Activated T-helper 1 cell treated with anti-CD3 and anti-CD28 coated beads, Interleukin-12 subunit alpha, Interleukin-12 subunit beta, Interleukin-2, Interleukin-4 antibody, amounts not matched to agents 30 ng/mL and 10 ng/mL and 1 ng/mL, durations not matched to agents 14 hours and 24 hours and 36 hours (primary cell): Measurements from ENCODE around the gene GAS2. TPM values are rescaled to one million over a fixed set of nuclear protein-coding genes. Genes with fewer than 3 reads are reported as not detected.
A peak's percentile ranks its signal among the peaks of the same experiment; 100 is the strongest.

Experiments used
- DNase-seq: peaks from one replicate; pipeline ENCODE4 v3.0.0; 2021; ENCODE audit warnings: low spot score
- H3K27ac Mint-ChIP-seq: one replicate; pipeline ENCODE4 v1.8.0; 2021; ENCODE audit warnings: mild to moderate bottlenecking, mixed read lengths
- H3K27me3 Mint-ChIP-seq: one replicate; pipeline ENCODE4 v1.8.0; 2022; ENCODE audit warnings: mild to moderate bottlenecking, moderate library complexity, mixed read lengths; ENCODE audit not compliant: insufficient read depth
- H3K36me3 Mint-ChIP-seq: one replicate; pipeline ENCODE4 v1.8.0; 2021; ENCODE audit warnings: low read depth, mixed read lengths
- H3K4me1 Mint-ChIP-seq: one replicate; pipeline ENCODE4 v1.8.0; 2021; ENCODE audit warnings: low read depth, mixed read lengths
- H3K4me3 Mint-ChIP-seq: one replicate; pipeline ENCODE4 v1.8.0; 2021; ENCODE audit warnings: mild to moderate bottlenecking, moderate library complexity, mixed read lengths
- H3K9me3 Mint-ChIP-seq: one replicate; pipeline ENCODE4 v1.8.0; 2021; ENCODE audit warnings: mixed read lengths
- intact Hi-C: fragments of 100-400 bp; cut with micrococcal nuclease; formaldehyde crosslinking; loops from one replicate; pipeline ENCODE4 v1.15.1; 2024
- total RNA-seq: library from RNA; stranded (reverse); gene quantifications from 2 replicates; pipeline ENCODE4 v1.2.3, GENCODE V29; 2022

The GAS2 gene
- total RNA-seq, 1 donor from 2014 or later: 2.0 TPM

DNA sequence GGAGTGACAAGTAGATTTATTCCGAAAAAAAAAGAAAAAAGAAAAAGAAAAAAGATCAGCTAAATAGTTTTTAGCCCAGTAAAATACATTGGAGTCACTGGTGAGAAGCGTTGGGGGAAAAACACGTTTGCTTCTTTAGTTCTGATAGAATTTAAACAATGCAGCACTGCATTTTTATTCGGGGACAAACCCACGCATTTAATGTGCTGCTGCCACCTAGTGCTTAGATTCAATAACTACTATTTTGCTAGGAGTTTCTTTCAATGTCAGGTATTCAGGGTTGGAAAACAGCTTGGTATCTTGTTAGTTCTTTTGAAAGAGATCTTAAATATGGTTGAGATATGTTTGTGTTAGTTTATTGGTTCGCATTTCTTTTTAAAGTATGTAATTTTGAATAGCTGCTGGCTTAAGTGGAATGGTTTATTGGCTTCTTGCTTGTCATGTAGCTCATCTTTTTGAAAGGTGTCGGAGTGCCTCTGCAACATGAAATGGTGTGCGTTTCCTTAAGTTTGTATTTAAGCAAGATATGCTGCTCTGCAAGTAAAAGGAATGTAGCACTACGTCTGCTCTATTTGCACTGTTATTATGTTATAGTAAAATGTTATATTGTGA, 121.2 kb downstream of the GAS2 start:
- Mint-ChIP-seq H3K4me3 (no peak overlapping the region), H3K36me3 (no peaks in the 10 kb centered on the region), H3K4me1 (no peaks in the 10 kb centered on the region), H3K27ac (no peak overlapping the region), H3K27me3 (no peaks in the 10 kb centered on the region), H3K9me3 (no peaks in the 10 kb centered on the region)
- intact Hi-C loops: loop anchor here (1.0 kb wide), 4 partner anchors 116 to 542 kb away; partner anchors contain the start of gene FANCF
- DNase-seq: no peak

DNA sequence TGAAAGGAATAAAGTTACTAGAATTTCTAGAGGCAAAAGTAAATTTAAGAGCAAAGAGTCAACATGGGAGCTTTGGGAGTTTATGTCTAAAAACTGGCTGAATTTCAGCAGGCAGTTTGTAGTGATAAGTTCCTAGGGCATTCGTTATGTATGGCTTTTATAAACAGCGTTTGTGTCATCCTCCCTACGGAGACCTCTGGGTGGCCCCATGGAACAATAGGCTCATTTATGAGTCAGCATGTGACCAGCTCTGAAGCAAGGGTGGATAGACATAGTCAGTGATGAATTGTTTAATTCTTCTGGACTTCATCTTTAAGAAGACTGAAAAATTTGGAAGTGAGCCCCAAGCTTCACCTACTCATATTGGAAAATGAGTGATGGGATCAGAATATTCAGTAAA, 126.1 kb downstream of the GAS2 start:
- no peaks in the 10 kb centered on the region for H3K9me3 Mint-ChIP-seq
- no peak overlapping the region for H3K4me3 Mint-ChIP-seq
- intact Hi-C loops: no loop called here
- H3K27me3 Mint-ChIP-seq: no peaks in the 10 kb centered on the region
- H3K4me1 Mint-ChIP-seq: no peaks in the 10 kb centered on the region
- DNase-seq: no peak
- H3K27ac Mint-ChIP-seq: no peak overlapping the region
- H3K36me3 Mint-ChIP-seq: no peaks in the 10 kb centered on the region

GRCh38 chr11:22795914-22796313, 129.5 kb downstream of the GAS2 start:
- Mint-ChIP-seq H3K4me1 (no peaks in the 10 kb centered on the region), H3K27me3 (peaks cover 1% of the 10 kb centered on the region), H3K9me3 (no peaks in the 10 kb centered on the region), H3K27ac (no peak overlapping the region), H3K4me3 (no peak overlapping the region), H3K36me3 (no peaks in the 10 kb centered on the region)
- no peak for DNase-seq
- intact Hi-C loops: no loop called here

DNA sequence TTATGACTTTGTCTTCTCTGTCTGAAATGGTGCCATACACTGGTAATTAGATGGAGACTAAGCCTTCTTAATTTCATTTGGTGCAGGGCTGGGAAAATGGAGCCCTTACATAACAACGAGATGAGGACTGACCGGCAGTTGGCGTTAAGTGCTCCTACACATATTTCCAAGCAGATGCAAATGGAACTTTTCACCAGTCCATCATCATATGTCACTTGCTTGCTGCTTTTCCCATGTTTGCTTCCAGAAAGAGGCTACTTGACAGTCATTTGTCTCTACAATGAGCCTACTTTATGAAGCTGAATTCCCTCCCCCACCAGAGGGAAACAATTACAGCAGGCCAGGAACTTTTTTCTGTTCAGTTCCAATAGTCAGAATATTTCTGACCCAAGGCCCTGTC, 130.6 kb downstream of the GAS2 start:
- Mint-ChIP-seq H3K4me1 (no peaks in the 10 kb centered on the region), H3K27ac (no peak overlapping the region), H3K9me3 (no peaks in the 10 kb centered on the region), H3K36me3 (no peaks in the 10 kb centered on the region), H3K4me3 (no peak overlapping the region), H3K27me3 (peaks cover 1% of the 10 kb centered on the region)
- intact Hi-C loops: no loop called here
- DNase-seq: no peak

- Mint-ChIP-seq H3K27ac (no peak overlapping the region), H3K4me1 (no peaks in the 10 kb centered on the region), H3K27me3 (peaks cover 1% of the 10 kb centered on the region), H3K9me3 (no peaks in the 10 kb centered on the region), H3K36me3 (no peaks in the 10 kb centered on the region), H3K4me3 (no peak overlapping the region)
- DNase-seq: no peak
- intact Hi-C loops: no loop called here
These were observed 132.5 kb downstream of the GAS2 start for GRCh38 chr11:22798901-22799300.

GRCh38 chr11:22800482-22800881, 134.1 kb downstream of the GAS2 start:
- Mint-ChIP-seq H3K27me3 (peaks cover 1% of the 10 kb centered on the region), H3K9me3 (no peaks in the 10 kb centered on the region), H3K36me3 (no peaks in the 10 kb centered on the region), H3K4me3 (no peak overlapping the region), H3K4me1 (no peaks in the 10 kb centered on the region), H3K27ac (no peak overlapping the region)
- intact Hi-C loops: no loop called here
- DNase-seq: no peak

GRCh38 chr11:22802861-22803260, 136.4 kb downstream of the GAS2 start:
- DNase-seq: no peak

GRCh38 chr11:22807391-22807790, 141.0 kb downstream of the GAS2 start:
- no peak overlapping the region for H3K27ac Mint-ChIP-seq
- intact Hi-C loops: no loop called here
- no peaks in the 10 kb centered on the region for H3K4me1 Mint-ChIP-seq
- DNase-seq: no peak
- H3K9me3 Mint-ChIP-seq: peaks cover 11% of the 10 kb centered on the region
- peaks cover 3% of the 10 kb centered on the region for H3K27me3 Mint-ChIP-seq
- H3K4me3 Mint-ChIP-seq: no peak overlapping the region
- H3K36me3 Mint-ChIP-seq: peaks cover 2% of the 10 kb centered on the region

More at GRCh38 chr11:22802861-22803260, 136.4 kb downstream of the GAS2 start:
- H3K36me3 Mint-ChIP-seq: no peaks in the 10 kb centered on the region
- peaks cover 5% of the 10 kb centered on the region for H3K27me3 Mint-ChIP-seq
- intact Hi-C loops: no loop called here
- no peaks in the 10 kb centered on the region for H3K4me1 Mint-ChIP-seq
- H3K9me3 Mint-ChIP-seq: no peaks in the 10 kb centered on the region
- H3K4me3 Mint-ChIP-seq: no peak overlapping the region
- no peak overlapping the region for H3K27ac Mint-ChIP-seq

GRCh38 chr11:22807855-22808570, 141.6 kb downstream of the GAS2 start:
- no peak overlapping the region for H3K4me3 Mint-ChIP-seq
- no peaks in the 10 kb centered on the region for H3K4me1 Mint-ChIP-seq
- peaks cover 2% of the 10 kb centered on the region for H3K36me3 Mint-ChIP-seq
- no peak for DNase-seq
- peaks cover 3% of the 10 kb centered on the region for H3K27me3 Mint-ChIP-seq
- intact Hi-C loops: no loop called here
- H3K27ac Mint-ChIP-seq: no peak overlapping the region
- peaks cover 11% of the 10 kb centered on the region for H3K9me3 Mint-ChIP-seq

DNA sequence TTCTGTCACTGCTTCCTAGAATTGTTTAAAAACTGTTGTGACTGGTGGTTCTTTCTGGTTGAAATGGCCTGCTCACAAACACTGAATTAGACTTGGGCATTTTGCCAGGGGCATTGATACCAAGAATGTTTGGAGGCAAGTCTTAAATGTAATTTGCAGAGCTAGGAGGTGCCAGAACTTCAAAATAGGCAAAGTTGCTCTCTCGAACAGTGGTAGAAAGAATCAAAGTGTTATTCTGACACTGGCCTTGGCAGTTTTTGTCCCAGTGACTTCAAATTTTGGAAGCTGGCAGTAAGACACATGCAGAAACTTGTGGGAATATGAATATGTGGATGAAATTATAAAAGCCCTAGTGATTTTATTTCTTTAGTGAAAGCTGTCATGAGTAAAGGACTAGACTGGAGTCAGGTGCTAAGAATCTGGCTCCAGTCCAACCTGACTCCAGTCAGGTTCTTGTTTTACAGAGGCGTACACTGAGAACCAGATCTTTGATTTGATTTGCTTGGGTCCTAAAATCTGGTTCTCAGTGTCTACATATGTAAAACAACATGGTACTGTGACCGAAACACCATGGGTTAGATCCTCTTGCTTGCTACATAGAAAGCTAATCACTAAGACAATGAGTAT, 142.3 kb downstream of the GAS2 start:
- H3K27me3 Mint-ChIP-seq: peaks cover 3% of the 10 kb centered on the region
- H3K9me3 Mint-ChIP-seq: peaks cover 11% of the 10 kb centered on the region
- H3K36me3 Mint-ChIP-seq: peaks cover 2% of the 10 kb centered on the region
- H3K27ac Mint-ChIP-seq: no peak overlapping the region
- intact Hi-C loops: no loop called here
- H3K4me1 Mint-ChIP-seq: no peaks in the 10 kb centered on the region
- DNase-seq: no peak
- H3K4me3 Mint-ChIP-seq: no peak overlapping the region

GRCh38 chr11:22809893-22810292, 143.5 kb downstream of the GAS2 start:
- peaks cover 2% of the 10 kb centered on the region for H3K36me3 Mint-ChIP-seq
- no peak for DNase-seq
- no peaks in the 10 kb centered on the region for H3K4me1 Mint-ChIP-seq
- peaks cover 3% of the 10 kb centered on the region for H3K27me3 Mint-ChIP-seq
- peaks cover 11% of the 10 kb centered on the region for H3K9me3 Mint-ChIP-seq
- H3K27ac Mint-ChIP-seq: no peak overlapping the region
- intact Hi-C loops: no loop called here
- no peak overlapping the region for H3K4me3 Mint-ChIP-seq

- intact Hi-C loops: no loop called here
- Mint-ChIP-seq H3K36me3 (peaks cover 31% of the 10 kb centered on the region), H3K4me3 (no peak overlapping the region), H3K27ac (no peak overlapping the region), H3K9me3 (no peaks in the 10 kb centered on the region), H3K27me3 (no peaks in the 10 kb centered on the region), H3K4me1 (no peaks in the 10 kb centered on the region)
- no peak for DNase-seq
These were observed 155.8 kb downstream of the GAS2 start for GRCh38 chr11:22822203-22822602.

DNA sequence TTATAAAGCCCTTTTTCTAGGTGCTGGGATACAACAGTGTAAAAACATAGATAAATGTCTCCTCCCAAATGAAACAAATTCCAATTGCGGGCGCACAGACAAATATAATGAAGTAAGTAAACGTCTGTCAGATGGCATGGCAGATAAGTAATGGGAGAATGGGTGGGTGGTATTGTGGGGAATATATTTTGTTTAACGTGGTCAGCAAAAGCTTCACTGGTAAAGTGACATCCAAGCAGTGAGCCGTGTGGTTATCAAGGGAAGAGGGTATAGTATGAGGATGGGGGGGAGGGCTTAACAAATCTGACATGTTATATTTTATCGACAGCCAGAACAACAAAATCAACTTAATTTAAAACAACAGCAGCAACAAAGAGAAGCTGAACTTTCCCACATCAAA, 162.0 kb downstream of the GAS2 start:
- H3K4me3 Mint-ChIP-seq: peak overlapping the region; percentile 94
- intact Hi-C loops: loop anchor here (2.0 kb wide), 2 partner anchors 48 to 494 kb away; no protein-coding TSS in a partner anchor
- H3K27ac Mint-ChIP-seq: peak overlapping the region; percentile 84
- DNase-seq: no peak
- no peaks in the 10 kb centered on the region for H3K27me3 Mint-ChIP-seq
- H3K36me3 Mint-ChIP-seq: peaks cover 13% of the 10 kb centered on the region
- H3K4me1 Mint-ChIP-seq: peaks cover 14% of the 10 kb centered on the region
- H3K9me3 Mint-ChIP-seq: no peaks in the 10 kb centered on the region
